IMR-90 (cell line): ENCODE measurements around the gene C16orf86. TPM values are rescaled to one million over a fixed set of nuclear protein-coding genes. Genes with fewer than 3 reads are reported as not detected.

Experiments used
- ATAC-seq: fragments of 200-7000 bp; cut with Tn5 transposase; 2 replicates; pipeline ENCODE4 v1.9.1; 2020; ENCODE audit warnings: low read depth, mild to moderate bottlenecking, moderate library complexity
- BruUV-seq: library from RNA; stranded (reverse); fragments of 400-500 nt; replicated peaks from 2 replicates; lab custom pipeline; 2021; lab: Mats Ljungman, UMichigan
- CTCF ChIA-PET: fragments of 300-600 bp; formaldehyde crosslinking; extraction: SDS; loops from one replicate; lab custom pipeline; 2021; ENCODE audit warnings: antibody characterized with exemption; lab: Yijun Ruan, JAX
- POLR2A ChIA-PET: fragments of 300-600 bp; sonication (Branson Sonifier 250); formaldehyde crosslinking; loops from one replicate; lab custom pipeline; 2022; ENCODE audit warnings: antibody characterized with exemption; ENCODE audit not compliant: unreplicated experiment; lab: Charles Lee
- DNase-seq: peaks from one replicate; pipeline ENCODE4 v3.0.0; 2013
- H2AFZ ChIP-seq: replicated peaks from 2 replicates; pipeline ENCODE3; 2013; ENCODE audit warnings: low read length, mild to moderate bottlenecking; ENCODE audit not compliant: poor library complexity
- H2AK5ac ChIP-seq: 2 replicates; pipeline ENCODE4 v1.6.1; 2013; ENCODE audit warnings: low read depth, low read length, inconsistent platforms
- H2AK9ac ChIP-seq: replicated peaks from 2 replicates; pipeline ENCODE3; 2013; ENCODE audit warnings: mild to moderate bottlenecking, low read depth, low read length, moderate library complexity; ENCODE audit not compliant: poor library complexity
- H2BK120ac ChIP-seq: 2 replicates; pipeline ENCODE4 v1.6.1; 2013; ENCODE audit warnings: low read depth, low read length, inconsistent platforms
- H2BK15ac ChIP-seq: 3 replicates; pipeline ENCODE4 v1.6.1; 2013; ENCODE audit warnings: low read depth, low read length, inconsistent platforms
- H2BK20ac ChIP-seq: 2 replicates; pipeline ENCODE4 v1.6.1; 2013; ENCODE audit warnings: low read depth, mild to moderate bottlenecking, inconsistent platforms, low read length, moderate library complexity
- H2BK5ac ChIP-seq: 2 replicates; pipeline ENCODE4 v1.6.1; 2013; ENCODE audit warnings: mild to moderate bottlenecking, low read depth, low read length, inconsistent platforms; ENCODE audit not compliant: poor library complexity, severe bottlenecking
- H3K14ac ChIP-seq: replicated peaks from 2 replicates; pipeline ENCODE4 v1.6.1; 2013; ENCODE audit warnings: low read depth, low read length, inconsistent platforms
- H3K18ac ChIP-seq: 2 replicates; pipeline ENCODE4 v1.6.1; 2013; ENCODE audit warnings: low read depth, low read length, control low read depth
- H3K23ac ChIP-seq: 2 replicates; pipeline ENCODE4 v1.6.1; 2013; ENCODE audit warnings: low read depth, low read length, inconsistent platforms
- H3K27ac ChIP-seq: 2 replicates; pipeline ENCODE4 v1.5.1; 2013; ENCODE audit warnings: mild to moderate bottlenecking, control low read depth, low read length; ENCODE audit not compliant: insufficient read depth
- H3K27me3 ChIP-seq: 2 replicates; pipeline ENCODE4 v1.6.1; 2013; ENCODE audit warnings: low read length; ENCODE audit not compliant: control insufficient read depth, insufficient read depth
- H3K36me3 ChIP-seq: 2 replicates; pipeline ENCODE4 v1.6.1; 2013; ENCODE audit warnings: low read length, mixed read lengths; ENCODE audit not compliant: control insufficient read depth, insufficient read depth
- H3K4ac ChIP-seq: 2 replicates; pipeline ENCODE4 v1.6.1; 2013; ENCODE audit warnings: low read depth, low read length, inconsistent platforms
- H3K4me1 ChIP-seq: 2 replicates; pipeline ENCODE4 v1.6.1; 2013; ENCODE audit warnings: low read length, mixed read lengths; ENCODE audit not compliant: control insufficient read depth, insufficient read depth
- H3K4me2 ChIP-seq: 2 replicates; pipeline ENCODE4 v1.6.1; 2013; ENCODE audit warnings: low read depth, mild to moderate bottlenecking, control low read depth, low read length, moderate library complexity
- H3K4me3 ChIP-seq: 2 replicates; pipeline ENCODE4 v1.5.1; 2013; ENCODE audit warnings: low read depth, mild to moderate bottlenecking, control low read depth, low read length, moderate library complexity; ENCODE audit not compliant: insufficient read depth
- H3K56ac ChIP-seq: 2 replicates; pipeline ENCODE4 v1.6.1; 2013; ENCODE audit warnings: low read length, inconsistent platforms; ENCODE audit not compliant: insufficient read depth; ENCODE audit errors: extremely low read depth
- H3K79me1 ChIP-seq, 2 experiments: 2 replicates each; pipeline ENCODE4 v1.6.1; 2013; ENCODE audit warnings: low read length in 2 of 2, inconsistent platforms in 1 of 2, low read depth in 1 of 2
- H3K9ac ChIP-seq: 2 replicates; pipeline ENCODE4 v1.6.1; 2013; ENCODE audit warnings: low read depth, low read length, control low read depth
- H3K9me1 ChIP-seq: 2 replicates; pipeline ENCODE4 v1.6.1; 2013; ENCODE audit warnings: low read length, inconsistent platforms; ENCODE audit not compliant: insufficient read depth
- H3K9me3 ChIP-seq: 2 replicates; pipeline ENCODE4 v1.6.1; 2013; ENCODE audit warnings: low read length; ENCODE audit not compliant: control insufficient read depth, insufficient read depth
- H4K20me1 ChIP-seq: 2 replicates; pipeline ENCODE4 v1.6.1; 2013; ENCODE audit warnings: low read length, inconsistent platforms; ENCODE audit not compliant: insufficient read depth
- H4K5ac ChIP-seq: 2 replicates; pipeline ENCODE4 v1.6.1; 2013; ENCODE audit warnings: mild to moderate bottlenecking, low read depth, low read length, control low read depth
- H4K8ac ChIP-seq, 2 experiments: 2 replicates each; pipeline ENCODE4 v1.6.1; 2013; ENCODE audit warnings: low read depth in 2 of 2, low read length in 2 of 2, control low read depth in 1 of 2, inconsistent platforms in 1 of 2
- H4K91ac ChIP-seq: 2 replicates; pipeline ENCODE4 v1.6.1; 2013; ENCODE audit warnings: low read depth, low read length, inconsistent platforms; ENCODE audit not compliant: insufficient read depth
- FOS ChIP-seq: fragments of 150-350 bp; IDR thresholded peaks from 2 replicates; pipeline ENCODE4 v1.6.1; 2016; ENCODE audit warnings: low read depth, low read length
- WGBS, 2 experiments: methylation state at CpG; one replicate each; pipeline versions ENCODE4 v1.1.5 to v1.1.7; 2013; ENCODE audit warnings: missing lambda C conversion rate in 2 of 2; ENCODE audit not compliant: insufficient read length in 1 of 2; ENCODE audit errors: extremely low coverage in 2 of 2; 5-methylcytosine and 5-hydroxymethylcytosine counted together
- dilution Hi-C: fragments of 300-500 bp; cut with HindIII; formaldehyde crosslinking; loops from one replicate; pipeline ENCODE4 v1.14.3; 2018; ENCODE audit warnings: low sequenced_read_pairs; ENCODE audit not compliant: unreplicated experiment
- in situ Hi-C: fragments of 300-500 bp; cut with MboI; formaldehyde crosslinking; loops from 3 replicates; pipeline ENCODE4 v1.14.3; 2019; ENCODE audit warnings: low sequenced_read_pairs, inconsistent platforms, mixed read lengths
- intact Hi-C: fragments of 100-400 bp; cut with micrococcal nuclease; formaldehyde crosslinking; loops from 2 replicates; pipeline ENCODE4 v1.10.0; 2022
- polyA plus RNA-seq, 3 experiments: library from polyadenylated mRNA; depleted of rRNA; stranded (reverse); fragments of >200 nt; gene quantifications; 2 replicates each; pipeline ENCODE4 v1.2.3, GENCODE V29; 2012; ENCODE audit warnings: low replicate concordance in 1 of 3
- total RNA-seq: library from RNA; depleted of rRNA; stranded (reverse); fragments of >200 nt; gene quantifications from 2 replicates; pipeline ENCODE4 v1.2.3, GENCODE V29; 2012

The C16orf86 gene
- total and polyA plus RNA-seq, 2 of the 4 experiments (the other 2 are of a cell fraction) = 0.54 to 0.70 TPM

GRCh38 chr16:67661886-67662652 is 4.5 kb upstream of the C16orf86 start:
- no peak overlapping the region for H2BK15ac ChIP-seq
- ATAC-seq = no peak
- H3K23ac ChIP-seq = no peak overlapping the region
- no peak overlapping the region for H2AFZ ChIP-seq
- peaks cover 11% of the 10 kb centered on the region for H3K4me1 ChIP-seq
- H4K5ac ChIP-seq = no peak overlapping the region
- peaks cover 11 to 32% of the 10 kb centered on the region in 2 experiments for H3K79me1 ChIP-seq
- dilution Hi-C loops = no loop called here
- in situ Hi-C loops = loop anchor here (10.0 kb wide), 1 partner anchor 137 kb away; the partner anchor contains the start of gene RIPOR1
- no peak overlapping the region for H3K18ac ChIP-seq
- no peak overlapping the region for H3K14ac ChIP-seq
- H3K27me3 ChIP-seq = no peaks in the 10 kb centered on the region
- H2BK120ac ChIP-seq = no peak overlapping the region
- no peak overlapping the region for H3K27ac ChIP-seq
- H2BK5ac ChIP-seq = no peak overlapping the region
- H2AK9ac ChIP-seq = no peak overlapping the region
- no peak overlapping the region for H4K91ac ChIP-seq
- no peak for DNase-seq
- H2AK5ac ChIP-seq = no peak overlapping the region
- no peak overlapping the region for H2BK20ac ChIP-seq
- H3K9me3 ChIP-seq = no peaks in the 10 kb centered on the region
- H3K4ac ChIP-seq = no peak overlapping the region
- H4K8ac ChIP-seq = no peak overlapping the region
- intact Hi-C loops = no loop called here
- BruUV-seq = no TSS peak
- H3K36me3 ChIP-seq = peaks cover 3% of the 10 kb centered on the region; the same call in 1 of the 2 replicates
- TF ChIP-seq FOS = no peak
- H3K9ac ChIP-seq = no peak overlapping the region
- H3K9me1 ChIP-seq = peaks cover 4% of the 10 kb centered on the region
- H3K56ac ChIP-seq = no peak overlapping the region
- ChIA-PET CTCF (no interaction called here), POLR2A (no interaction called here)
- WGBS, 2 experiments = 95% methylated on average over 28 of the region's 34 CpGs; no CpG with 5 or more reads in 1 of the 2 experiments
- no peak overlapping the region for H3K4me3 ChIP-seq
- H4K20me1 ChIP-seq = peaks cover 5% of the 10 kb centered on the region
- no peak overlapping the region for H3K4me2 ChIP-seq
